PFSK-1 (cell line): ENCODE results near the gene CST6.

Experiments used
- POLR2AphosphoS5 ChIP-seq: IDR thresholded peaks from 2 replicates; pipeline ENCODE4 v1.6.1; 2012; ENCODE audit warnings: low read depth, mild to moderate bottlenecking, control low read depth, low read length, moderate library complexity
- REST ChIP-seq, 2 experiments: IDR thresholded peaks; 2 replicates each; pipeline versions ENCODE4 v1.6.1 to v1.8.0; 2011 to 2012; ENCODE audit warnings: low read depth in 2 of 2, low read length in 2 of 2, control low read depth in 1 of 2, inconsistent platforms in 1 of 2, mild to moderate bottlenecking in 1 of 2, moderate library complexity in 1 of 2; ENCODE audit not compliant: insufficient read depth in 1 of 2

- no peak for TF ChIP-seq POLR2AphosphoS5
- no peak for TF ChIP-seq REST (IDR thresholded peaks at IDR 0.05; ENCODE audit: insufficient read depth in 1 of 2, low read depth in 2 of 2, low read length in 2 of 2)
These were observed 14.3 kb downstream of the CST6 start, which contains the start of gene CATSPER1 for GRCh38 chr11:66026017-66026529.
